Left lobe of liver (tissue), 1 donor: ENCODE results near the gene RPL37. TPM values are rescaled to one million over a fixed set of nuclear protein-coding genes. Genes with fewer than 3 reads are reported as not detected.

ENCODE experiments used
- total RNA-seq: library from RNA; stranded (reverse); gene quantifications from one replicate; pipeline ENCODE4 v1.2.1, GENCODE V29; 2021
- donor health status: DM: no; HTN: yes; CAD: no.

The RPL37 gene
- total RNA-seq, 1 donor from 2014 or later: 375 TPM

Other genes with a start within 250 kb of the RPL37 start
- gene PTGER4, start 155.3 kb downstream of the RPL37 start, total RNA-seq: 0.96 TPM
- gene TTC33, start 79.3 kb downstream of the RPL37 start, total RNA-seq: 7.0 TPM
- 38.9 TPM for gene PRKAA1, start 36.8 kb downstream of the RPL37 start, total RNA-seq
- gene CARD6, start 6.1 kb upstream of the RPL37 start, total RNA-seq: 2.4 TPM
- 96.0 TPM for gene C7, start 74.3 kb upstream of the RPL37 start, total RNA-seq
- gene MROH2B, start 236.1 kb upstream of the RPL37 start, total RNA-seq: 0.88 TPM